ENCODE results near the gene MPC2.

Gene MPC2

DNA sequence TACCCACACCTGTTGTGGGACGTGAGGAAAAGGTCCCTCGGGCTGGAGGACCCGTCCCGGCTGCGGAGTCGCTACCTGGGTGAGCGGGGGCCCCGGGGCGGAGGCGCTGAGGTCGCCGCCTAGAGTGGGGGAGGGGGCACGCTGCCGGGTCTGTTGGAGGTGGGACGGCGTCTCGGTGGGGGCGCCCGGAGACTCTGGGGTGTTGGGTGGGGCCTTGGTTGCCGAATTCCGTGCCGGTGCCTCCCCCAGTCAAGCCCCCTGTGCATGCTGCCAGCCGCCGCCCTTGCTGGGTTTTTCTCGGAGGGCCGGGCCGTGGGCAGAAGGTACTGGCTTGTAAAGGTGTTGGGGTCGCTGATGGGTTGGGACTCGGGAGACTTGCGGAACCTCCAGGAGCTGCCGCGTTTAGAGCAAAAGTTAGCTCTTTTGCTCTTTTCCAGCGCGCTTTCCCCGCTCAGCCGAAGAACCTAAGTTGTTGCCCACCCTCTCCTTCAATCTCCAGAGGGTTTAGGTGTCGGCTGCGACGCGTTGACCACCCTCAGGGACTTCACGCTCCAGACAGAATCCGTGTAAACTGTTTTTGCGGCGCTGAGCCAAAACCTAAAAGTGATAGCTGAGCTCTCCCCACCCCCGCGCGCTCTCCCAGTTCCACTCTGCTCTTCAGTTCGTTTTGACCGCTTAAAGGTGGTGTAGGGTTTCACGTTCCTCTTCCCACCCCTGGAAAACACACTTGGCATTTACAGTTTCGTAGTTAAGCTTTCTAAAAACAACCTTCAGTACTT, at the start of gene MPC2:
MPC2 (minus strand) TSS at position 143 of the 779 bp plus-strand sequence. CDS start 1,231 bp downstream, outside the sequence.
- Histone ChIP-seq H3K27me3 (ENCODE audit: control insufficient read depth, insufficient read depth, low read length) (no peaks in the 10 kb centered on the region), H3K9me3 (ENCODE audit: control insufficient read depth, insufficient read depth, low read length) (no peaks in the 10 kb centered on the region), H3K36me3 (ENCODE audit: control insufficient read depth, insufficient read depth, low read length) (no peaks in the 10 kb centered on the region), H3K4me1 (ENCODE audit: control insufficient read depth, insufficient read depth, low read length) (no peaks in the 10 kb centered on the region), H3K4me3 (ENCODE audit: low read depth, low read length) (peak within 1 kb of the TSS; percentile 96), H3K9ac (ENCODE audit: low read depth, low read length) (peak within 1 kb of the TSS; percentile 95)

GRCh38 chr1:167984886-167985489, 48.1 kb upstream of the MPC2 start:
- H3K27me3 ChIP-seq (ENCODE audit: control insufficient read depth, insufficient read depth, low read length): no peaks in the 10 kb centered on the region
- no peak overlapping the region for H3K9ac ChIP-seq (ENCODE audit: low read depth, low read length)
- no peak overlapping the region for H3K4me3 ChIP-seq (ENCODE audit: low read depth, low read length)
- H3K4me1 ChIP-seq (ENCODE audit: control insufficient read depth, insufficient read depth, low read length): no peaks in the 10 kb centered on the region
- no peaks in the 10 kb centered on the region for H3K36me3 ChIP-seq (ENCODE audit: control insufficient read depth, insufficient read depth, low read length)
- no peaks in the 10 kb centered on the region for H3K9me3 ChIP-seq (ENCODE audit: control insufficient read depth, insufficient read depth, low read length)

DNA sequence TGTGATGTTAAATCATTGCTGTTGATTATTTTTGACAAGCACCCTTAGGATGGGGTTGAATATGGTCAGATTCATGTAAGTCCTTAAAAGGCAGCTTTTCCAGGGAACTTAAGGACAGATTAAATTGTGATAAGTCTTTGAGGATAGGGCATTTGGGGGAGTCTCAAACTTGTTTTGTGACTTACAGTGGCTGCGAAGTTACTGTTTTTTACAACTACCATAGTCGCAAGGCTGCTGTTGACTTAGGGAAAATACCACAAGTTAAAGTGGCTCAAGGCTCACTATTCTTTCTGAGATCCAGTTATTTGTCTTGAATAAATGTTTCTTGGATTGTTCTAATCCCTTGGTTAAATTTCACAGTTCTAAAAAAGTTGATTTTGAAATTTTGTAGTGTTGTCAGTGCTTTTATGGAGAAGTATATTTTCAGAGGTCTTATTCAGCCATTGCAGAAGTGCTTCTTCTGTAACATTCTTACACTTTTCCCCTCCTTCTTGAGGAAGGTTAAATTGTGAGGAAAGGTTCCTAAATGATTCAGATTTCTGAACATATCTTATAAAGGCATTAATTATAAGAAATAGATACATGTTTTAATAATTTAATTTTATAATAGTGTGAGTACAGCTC, 47.0 kb upstream of the MPC2 start:
- Histone ChIP-seq H3K4me1 (ENCODE audit: control insufficient read depth, insufficient read depth, low read length) (no peaks in the 10 kb centered on the region), H3K9ac (ENCODE audit: low read depth, low read length) (no peak overlapping the region), H3K27me3 (ENCODE audit: control insufficient read depth, insufficient read depth, low read length) (no peaks in the 10 kb centered on the region), H3K36me3 (ENCODE audit: control insufficient read depth, insufficient read depth, low read length) (no peaks in the 10 kb centered on the region), H3K4me3 (ENCODE audit: low read depth, low read length) (no peak overlapping the region), H3K9me3 (ENCODE audit: control insufficient read depth, insufficient read depth, low read length) (no peaks in the 10 kb centered on the region)

GRCh38 chr1:167981933-167982332, 45.1 kb upstream of the MPC2 start:
- Histone ChIP-seq H3K9me3 (ENCODE audit: control insufficient read depth, insufficient read depth, low read length) (no peaks in the 10 kb centered on the region), H3K36me3 (ENCODE audit: control insufficient read depth, insufficient read depth, low read length) (no peaks in the 10 kb centered on the region), H3K4me3 (ENCODE audit: low read depth, low read length) (no peak overlapping the region), H3K9ac (ENCODE audit: low read depth, low read length) (no peak overlapping the region), H3K4me1 (ENCODE audit: control insufficient read depth, insufficient read depth, low read length) (no peaks in the 10 kb centered on the region), H3K27me3 (ENCODE audit: control insufficient read depth, insufficient read depth, low read length) (no peaks in the 10 kb centered on the region)

- Histone ChIP-seq H3K4me1 (ENCODE audit: control insufficient read depth, insufficient read depth, low read length) (no peaks in the 10 kb centered on the region), H3K9me3 (ENCODE audit: control insufficient read depth, insufficient read depth, low read length) (no peaks in the 10 kb centered on the region), H3K4me3 (ENCODE audit: low read depth, low read length) (no peak overlapping the region), H3K36me3 (ENCODE audit: control insufficient read depth, insufficient read depth, low read length) (no peaks in the 10 kb centered on the region), H3K27me3 (ENCODE audit: control insufficient read depth, insufficient read depth, low read length) (no peaks in the 10 kb centered on the region), H3K9ac (ENCODE audit: low read depth, low read length) (no peak overlapping the region)
These were observed 40.4 kb upstream of the MPC2 start for GRCh38 chr1:167977245-167977644.

DNA sequence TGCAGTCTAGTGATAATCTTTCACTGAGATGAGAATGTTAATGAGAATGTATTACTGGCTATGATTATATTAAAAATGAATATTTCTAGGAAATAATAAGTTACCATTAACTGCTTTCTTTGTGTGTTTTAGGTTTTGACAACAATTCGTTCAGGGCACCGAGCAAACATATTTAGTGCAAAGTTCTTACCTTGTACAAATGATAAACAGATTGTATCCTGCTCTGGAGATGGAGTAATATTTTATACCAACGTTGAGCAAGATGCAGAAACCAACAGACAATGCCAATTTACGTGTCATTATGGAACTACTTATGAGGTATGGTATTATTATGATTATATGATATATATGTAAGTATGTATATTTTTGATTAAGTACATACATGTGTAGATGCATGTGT, 37.8 kb upstream of the MPC2 start:
- H3K4me1 ChIP-seq (ENCODE audit: control insufficient read depth, insufficient read depth, low read length): no peaks in the 10 kb centered on the region
- no peaks in the 10 kb centered on the region for H3K36me3 ChIP-seq (ENCODE audit: control insufficient read depth, insufficient read depth, low read length)
- no peak overlapping the region for H3K9ac ChIP-seq (ENCODE audit: low read depth, low read length)
- H3K27me3 ChIP-seq (ENCODE audit: control insufficient read depth, insufficient read depth, low read length): no peaks in the 10 kb centered on the region
- H3K4me3 ChIP-seq (ENCODE audit: low read depth, low read length): no peak overlapping the region
- H3K9me3 ChIP-seq (ENCODE audit: control insufficient read depth, insufficient read depth, low read length): no peaks in the 10 kb centered on the region

GRCh38 chr1:167973832-167974231, 37.0 kb upstream of the MPC2 start:
- no peak overlapping the region for H3K9ac ChIP-seq (ENCODE audit: low read depth, low read length)
- no peaks in the 10 kb centered on the region for H3K36me3 ChIP-seq (ENCODE audit: control insufficient read depth, insufficient read depth, low read length)
- H3K4me3 ChIP-seq (ENCODE audit: low read depth, low read length): no peak overlapping the region
- H3K27me3 ChIP-seq (ENCODE audit: control insufficient read depth, insufficient read depth, low read length): no peaks in the 10 kb centered on the region
- no peaks in the 10 kb centered on the region for H3K9me3 ChIP-seq (ENCODE audit: control insufficient read depth, insufficient read depth, low read length)
- H3K4me1 ChIP-seq (ENCODE audit: control insufficient read depth, insufficient read depth, low read length): no peaks in the 10 kb centered on the region

DNA sequence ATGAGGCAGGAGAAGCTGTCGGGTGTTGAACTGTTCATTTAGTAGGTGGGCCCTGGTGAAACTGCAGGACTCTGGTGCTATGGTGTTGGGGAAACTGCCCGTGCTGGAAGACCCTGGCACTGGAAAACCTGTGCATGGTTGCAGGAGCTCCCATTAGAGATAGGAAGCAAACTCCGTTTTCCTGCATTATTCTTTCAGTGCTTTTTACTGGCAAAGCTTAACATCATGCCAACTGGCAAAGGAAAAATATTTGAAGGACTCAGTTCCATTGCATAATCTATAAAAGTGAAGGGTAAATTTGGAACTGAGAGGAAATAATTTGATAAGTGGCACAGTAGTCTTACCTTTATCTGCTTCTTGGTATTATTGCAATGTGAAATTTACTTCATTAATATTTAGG, 31.7 kb upstream of the MPC2 start:
- Histone ChIP-seq H3K4me1 (ENCODE audit: control insufficient read depth, insufficient read depth, low read length) (no peaks in the 10 kb centered on the region), H3K9ac (ENCODE audit: low read depth, low read length) (no peak overlapping the region), H3K36me3 (ENCODE audit: control insufficient read depth, insufficient read depth, low read length) (peaks cover 2% of the 10 kb centered on the region), H3K9me3 (ENCODE audit: control insufficient read depth, insufficient read depth, low read length) (no peaks in the 10 kb centered on the region), H3K27me3 (ENCODE audit: control insufficient read depth, insufficient read depth, low read length) (no peaks in the 10 kb centered on the region), H3K4me3 (ENCODE audit: low read depth, low read length) (no peak overlapping the region)

- H3K9ac ChIP-seq (ENCODE audit: low read depth, low read length): no peak overlapping the region
- H3K27me3 ChIP-seq (ENCODE audit: control insufficient read depth, insufficient read depth, low read length): no peaks in the 10 kb centered on the region
- peaks cover 2% of the 10 kb centered on the region for H3K36me3 ChIP-seq (ENCODE audit: control insufficient read depth, insufficient read depth, low read length)
- H3K9me3 ChIP-seq (ENCODE audit: control insufficient read depth, insufficient read depth, low read length): no peaks in the 10 kb centered on the region
- no peaks in the 10 kb centered on the region for H3K4me1 ChIP-seq (ENCODE audit: control insufficient read depth, insufficient read depth, low read length)
- no peak overlapping the region for H3K4me3 ChIP-seq (ENCODE audit: low read depth, low read length)
These were observed 29.2 kb upstream of the MPC2 start for GRCh38 chr1:167966050-167966449.

GRCh38 chr1:167964646-167965045, 27.8 kb upstream of the MPC2 start:
- H3K9me3 ChIP-seq (ENCODE audit: control insufficient read depth, insufficient read depth, low read length): no peaks in the 10 kb centered on the region
- H3K27me3 ChIP-seq (ENCODE audit: control insufficient read depth, insufficient read depth, low read length): no peaks in the 10 kb centered on the region
- peaks cover 2% of the 10 kb centered on the region for H3K36me3 ChIP-seq (ENCODE audit: control insufficient read depth, insufficient read depth, low read length)
- H3K4me1 ChIP-seq (ENCODE audit: control insufficient read depth, insufficient read depth, low read length): no peaks in the 10 kb centered on the region
- H3K9ac ChIP-seq (ENCODE audit: low read depth, low read length): no peak overlapping the region
- no peak overlapping the region for H3K4me3 ChIP-seq (ENCODE audit: low read depth, low read length)

DNA sequence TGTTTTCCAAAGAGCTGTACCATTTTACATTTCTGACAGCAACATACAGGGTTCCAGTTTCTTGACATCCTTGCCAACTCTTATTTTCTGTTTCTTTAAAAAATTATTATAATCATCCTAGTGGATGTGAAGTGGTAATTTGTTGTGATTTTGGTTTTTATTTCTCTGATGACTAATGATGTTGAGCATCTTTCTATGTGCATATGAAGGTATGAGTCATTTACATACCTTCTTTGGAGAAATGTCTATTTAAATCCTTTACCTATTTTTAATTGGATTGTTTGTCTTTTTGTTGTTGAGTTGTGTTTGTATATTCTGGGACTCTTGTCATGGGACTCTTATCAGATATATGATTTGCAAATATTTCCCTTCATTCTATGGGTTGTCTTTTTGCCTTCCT, 20.8 kb upstream of the MPC2 start:
- Histone ChIP-seq H3K9ac (ENCODE audit: low read depth, low read length) (no peak overlapping the region), H3K27me3 (ENCODE audit: control insufficient read depth, insufficient read depth, low read length) (no peaks in the 10 kb centered on the region), H3K4me1 (ENCODE audit: control insufficient read depth, insufficient read depth, low read length) (no peaks in the 10 kb centered on the region), H3K36me3 (ENCODE audit: control insufficient read depth, insufficient read depth, low read length) (no peaks in the 10 kb centered on the region), H3K9me3 (ENCODE audit: control insufficient read depth, insufficient read depth, low read length) (no peaks in the 10 kb centered on the region), H3K4me3 (ENCODE audit: low read depth, low read length) (no peak overlapping the region)

GRCh38 chr1:167955915-167956314, 19.0 kb upstream of the MPC2 start:
- no peaks in the 10 kb centered on the region for H3K27me3 ChIP-seq (ENCODE audit: control insufficient read depth, insufficient read depth, low read length)
- no peaks in the 10 kb centered on the region for H3K36me3 ChIP-seq (ENCODE audit: control insufficient read depth, insufficient read depth, low read length)
- no peak overlapping the region for H3K4me3 ChIP-seq (ENCODE audit: low read depth, low read length)
- H3K9me3 ChIP-seq (ENCODE audit: control insufficient read depth, insufficient read depth, low read length): no peaks in the 10 kb centered on the region
- H3K4me1 ChIP-seq (ENCODE audit: control insufficient read depth, insufficient read depth, low read length): no peaks in the 10 kb centered on the region
- no peak overlapping the region for H3K9ac ChIP-seq (ENCODE audit: low read depth, low read length)
